Activated T-cell treated with anti-CD3 and anti-CD28 coated beads for 1 hour (primary cell): Measurements from ENCODE around the gene ACOX3.

Experiments used
- DNase-seq: peaks from one replicate; pipeline ENCODE4 v3.0.0-alpha.2; 2020; ENCODE audit warnings: low read depth

Gene ACOX3

DNA sequence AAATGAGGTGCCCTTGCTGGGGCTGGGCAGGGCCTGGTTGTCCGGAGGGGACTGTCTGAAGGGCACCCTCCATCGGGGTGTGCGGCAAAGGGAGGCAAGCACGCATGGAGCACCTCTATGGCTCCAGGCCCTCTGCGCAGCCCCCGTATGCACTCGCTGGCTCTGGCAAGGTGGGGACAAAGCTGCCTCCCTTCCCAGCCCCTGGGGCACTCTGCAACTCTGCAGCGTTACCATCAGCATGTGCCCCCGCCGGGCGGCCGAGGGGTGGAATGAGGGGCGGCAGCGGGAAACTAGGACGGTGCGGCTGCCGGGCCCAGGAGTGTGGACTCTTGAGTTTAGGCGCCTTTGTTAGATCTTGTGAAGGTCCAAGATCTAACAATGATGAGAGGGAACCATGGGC lies 26.5 kb upstream of the ACOX3 start:
- no peak for DNase-seq

DNA sequence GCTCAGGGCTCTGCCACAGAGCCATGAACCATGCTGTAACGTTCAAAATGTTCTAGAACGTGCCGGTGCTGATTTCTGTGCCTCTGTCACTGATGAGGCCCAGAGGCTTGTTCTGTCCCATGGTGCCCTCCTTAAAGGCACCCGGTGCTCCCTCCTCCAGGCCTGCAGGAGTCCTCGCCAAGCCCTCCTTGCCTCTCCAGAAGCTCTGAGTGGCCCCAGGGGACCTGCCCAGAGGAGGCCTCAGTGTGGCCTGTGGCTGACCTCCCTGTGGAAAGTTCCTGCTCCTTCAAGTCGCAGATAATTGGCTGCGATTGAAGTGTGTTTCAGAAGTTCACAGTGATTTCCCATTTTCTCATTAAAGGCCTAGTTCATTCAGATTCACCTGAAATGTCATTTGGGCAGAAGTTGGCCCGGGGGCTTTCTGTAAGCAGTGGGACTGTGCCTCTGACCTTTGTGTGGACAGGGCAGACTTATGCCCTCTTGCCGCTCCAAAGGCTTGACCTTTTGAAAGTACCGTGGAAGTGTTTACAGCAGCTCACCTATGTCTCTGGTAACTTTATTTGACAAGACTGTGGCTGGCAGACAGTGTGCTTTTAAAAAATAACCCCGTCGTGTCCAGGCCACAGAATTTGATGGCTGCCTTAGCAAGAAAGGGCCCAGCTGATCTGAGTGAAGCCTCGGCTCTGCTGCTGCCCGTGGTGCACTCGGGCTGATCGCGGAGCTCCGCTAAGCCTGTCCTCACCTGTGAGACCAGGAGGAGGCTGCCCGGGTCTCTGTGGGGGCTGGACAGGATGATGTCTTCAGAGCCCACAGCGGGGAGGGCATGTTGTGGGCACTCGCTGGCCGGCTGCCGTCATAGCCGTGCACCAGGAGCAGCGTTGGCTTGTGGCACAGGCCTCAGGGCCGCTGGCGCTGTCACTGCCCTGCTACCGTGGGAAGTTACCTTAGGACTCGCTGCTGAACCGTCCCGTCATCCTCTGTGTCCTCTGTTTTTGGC lies 25.4 kb upstream of the ACOX3 start:
- no peak for DNase-seq

DNA sequence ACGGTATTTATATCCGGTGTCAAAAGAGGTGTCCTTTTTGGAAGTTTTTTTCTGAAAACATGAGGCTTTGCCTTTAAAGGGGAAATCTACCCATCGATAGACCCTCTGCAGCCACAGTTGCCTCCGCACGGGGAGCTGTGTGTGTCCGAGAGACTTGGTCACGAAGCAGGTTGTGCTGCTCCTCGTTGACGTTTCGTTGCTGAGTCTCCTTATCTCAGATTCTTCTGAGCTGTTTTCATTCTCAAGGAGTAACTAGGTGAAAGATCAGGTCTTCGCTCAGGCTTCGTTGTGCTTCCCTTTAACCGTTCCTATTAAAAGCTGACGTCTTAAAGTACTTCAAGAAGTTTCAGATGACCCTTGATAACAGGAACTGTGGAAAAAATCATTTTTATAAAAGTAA lies 23.9 kb upstream of the ACOX3 start:
- no peak for DNase-seq

DNA sequence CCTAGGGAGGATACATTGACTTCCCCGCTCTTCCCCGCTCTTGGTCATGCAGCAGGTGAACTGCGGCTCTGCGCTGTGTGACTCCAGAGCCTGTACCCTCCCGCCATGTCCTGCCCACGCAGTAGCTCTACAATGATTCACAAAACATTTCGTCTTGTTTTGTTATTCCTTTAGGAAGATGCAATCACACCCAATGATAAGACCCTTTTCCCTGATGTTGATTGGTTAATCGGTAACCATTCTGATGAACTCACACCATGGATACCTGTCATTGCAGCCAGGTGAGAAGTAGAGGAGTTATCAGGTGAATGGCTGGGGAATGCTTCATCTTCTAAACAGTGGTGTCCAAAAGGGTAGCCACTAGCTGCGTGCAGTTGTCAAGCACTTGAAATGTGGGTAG lies 23.3 kb upstream of the ACOX3 start:
- DNase-seq, result no peak

- no peak for DNase-seq
Observed at GRCh38 chr4:8461616-8462015, 21.1 kb upstream of the ACOX3 start.

- no peak for DNase-seq
Observed at GRCh38 chr4:8461086-8461485, 20.6 kb upstream of the ACOX3 start.

DNA sequence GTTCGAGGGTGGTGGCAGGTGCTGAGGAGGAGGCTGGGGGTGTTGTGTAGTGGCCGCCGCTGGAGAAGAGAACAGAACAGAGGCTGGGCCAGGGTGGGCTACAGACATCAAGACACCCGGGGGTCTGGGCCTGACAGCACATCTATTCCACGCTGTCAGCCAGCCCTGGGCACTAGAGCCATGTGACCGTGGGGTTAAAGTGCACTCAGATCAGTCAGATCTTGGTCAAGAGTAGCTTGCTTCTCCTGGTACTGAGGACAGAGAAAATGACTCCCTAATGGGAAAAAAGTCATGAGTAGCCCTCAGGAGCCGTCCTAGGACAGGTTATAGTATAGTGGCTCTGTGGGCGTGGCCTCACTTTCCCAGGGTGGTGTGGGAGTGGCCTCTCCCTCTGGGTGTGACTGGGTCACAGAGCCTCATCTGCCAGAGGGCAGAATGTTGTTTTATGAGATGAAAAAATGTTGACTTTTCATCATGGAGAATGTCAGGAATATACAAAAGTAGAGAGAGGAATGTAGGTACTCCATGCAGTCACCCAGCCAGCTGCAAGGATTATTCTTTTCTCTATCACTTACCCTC lies 19.4 kb upstream of the ACOX3 start:
- DNase-seq, result no peak

GRCh38 chr4:8457646-8458252 lies 17.2 kb upstream of the ACOX3 start:
- DNase-seq, result no peak

DNA sequence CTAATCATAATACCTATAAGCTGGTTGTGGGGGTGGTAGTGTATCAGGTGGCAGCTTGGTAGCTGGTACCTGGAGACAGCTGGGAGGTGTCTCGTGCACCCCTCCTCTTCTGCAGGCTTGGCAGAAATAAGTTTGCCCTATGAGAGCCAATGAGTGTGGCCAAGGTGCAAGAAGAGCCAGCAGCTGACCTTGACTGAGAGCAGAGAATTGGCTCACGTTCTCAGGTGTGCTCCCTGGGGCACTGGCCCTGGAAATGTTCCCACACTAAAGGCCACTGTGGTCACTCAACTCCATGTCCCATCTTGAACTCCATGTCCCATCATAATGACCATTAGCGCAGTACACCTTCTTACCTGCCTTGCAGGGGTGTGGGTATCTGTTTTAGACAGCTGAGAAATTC lies 13.4 kb upstream of the ACOX3 start:
- DNase-seq, result no peak

GRCh38 chr4:8451440-8452182 lies 11.1 kb upstream of the ACOX3 start:
- no peak for DNase-seq

GRCh38 chr4:8446122-8446521 lies 5.6 kb upstream of the ACOX3 start:
- no peak for DNase-seq

DNA sequence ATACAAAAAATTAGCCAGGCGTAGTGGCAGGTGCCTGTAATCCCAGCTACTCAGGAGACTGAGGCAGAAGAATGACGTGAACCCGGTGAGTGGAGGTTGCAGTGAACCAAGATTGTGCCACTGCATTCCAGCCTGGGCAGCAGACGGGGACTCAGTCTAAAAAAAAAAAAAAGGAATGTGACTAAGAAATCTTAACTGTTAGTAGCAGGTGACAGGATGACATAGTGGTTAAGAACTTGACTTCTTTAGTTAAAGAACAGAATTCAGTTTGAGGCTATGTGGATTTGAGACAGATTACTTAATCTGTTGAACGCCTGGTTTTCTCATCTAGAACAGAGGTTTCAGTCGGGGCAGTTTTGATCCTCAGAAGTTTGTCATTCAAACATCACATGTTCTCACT lies 3.3 kb upstream of the ACOX3 start:
- DNase-seq, result no peak

DNA sequence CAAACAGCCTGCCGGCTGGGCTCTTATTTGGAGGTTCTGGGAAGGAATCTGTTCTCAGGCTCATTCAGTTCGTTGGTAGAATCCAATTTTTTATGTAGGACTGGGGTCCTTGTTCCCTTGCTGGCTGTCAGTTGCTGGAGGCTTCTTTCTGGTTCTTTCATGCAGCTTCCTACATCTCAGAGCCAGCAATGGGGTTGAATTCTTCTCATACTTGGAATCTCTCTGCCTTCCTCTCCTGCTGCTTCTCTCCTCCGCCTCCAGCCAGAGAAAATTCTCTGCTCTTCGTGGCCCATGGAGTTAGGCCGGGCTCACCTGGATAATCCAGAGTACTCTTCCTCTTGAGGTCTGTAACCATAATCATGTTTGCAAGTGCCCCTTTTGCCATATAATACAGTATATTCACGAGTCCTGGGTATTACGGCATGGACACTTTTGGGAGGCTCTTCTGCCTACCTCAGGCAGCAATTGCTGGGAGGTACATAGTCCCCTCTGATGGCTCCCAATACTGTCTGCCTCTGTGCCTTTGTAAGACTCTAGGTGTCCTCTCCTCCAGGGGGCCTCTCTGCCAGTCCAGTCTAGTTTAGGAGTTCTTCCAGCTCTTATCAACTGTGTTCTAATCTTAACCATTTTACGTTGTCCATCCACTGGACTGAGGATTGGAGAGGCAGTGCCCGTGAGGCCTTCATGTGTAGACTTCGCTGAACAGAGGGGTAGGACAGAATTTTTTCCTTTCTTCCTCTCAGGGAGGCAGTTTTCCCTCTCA lies 2.3 kb upstream of the ACOX3 start:
- no peak for DNase-seq

- no peak for DNase-seq
Observed at GRCh38 chr4:8441499-8442091, 1.1 kb upstream of the ACOX3 start.

- DNase-seq, result no peak
Observed at GRCh38 chr4:8439914-8440491, 520 bp downstream of the ACOX3 start.

- no peak for DNase-seq
Observed at GRCh38 chr4:8439168-8439567, 1.4 kb downstream of the ACOX3 start.

- DNase-seq, result no peak
Observed at GRCh38 chr4:8438743-8439142, 1.8 kb downstream of the ACOX3 start.

DNA sequence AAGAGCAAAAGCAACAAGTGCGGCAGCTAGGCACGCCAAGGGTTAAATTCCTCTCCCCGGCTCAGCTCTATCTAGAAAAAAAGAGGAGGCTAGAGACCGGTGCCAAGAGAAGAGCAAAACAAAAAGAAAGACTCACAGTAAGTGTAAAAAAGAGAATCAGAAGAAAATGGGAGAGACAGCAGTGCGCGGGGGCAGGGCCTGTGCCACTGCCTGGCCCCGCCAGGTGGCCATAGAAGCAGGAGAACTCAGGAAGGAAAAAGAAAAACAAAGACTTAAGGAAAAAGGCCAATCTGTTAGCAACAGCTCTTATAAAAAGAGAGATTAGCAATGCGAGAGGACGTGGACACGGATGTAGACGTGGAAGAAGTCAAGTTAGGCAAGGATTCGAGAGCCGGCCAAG lies 3.2 kb downstream of the ACOX3 start:
- no peak for DNase-seq

GRCh38 chr4:8435656-8436121 lies 4.8 kb downstream of the ACOX3 start:
- DNase-seq, result peak; percentile 3

DNA sequence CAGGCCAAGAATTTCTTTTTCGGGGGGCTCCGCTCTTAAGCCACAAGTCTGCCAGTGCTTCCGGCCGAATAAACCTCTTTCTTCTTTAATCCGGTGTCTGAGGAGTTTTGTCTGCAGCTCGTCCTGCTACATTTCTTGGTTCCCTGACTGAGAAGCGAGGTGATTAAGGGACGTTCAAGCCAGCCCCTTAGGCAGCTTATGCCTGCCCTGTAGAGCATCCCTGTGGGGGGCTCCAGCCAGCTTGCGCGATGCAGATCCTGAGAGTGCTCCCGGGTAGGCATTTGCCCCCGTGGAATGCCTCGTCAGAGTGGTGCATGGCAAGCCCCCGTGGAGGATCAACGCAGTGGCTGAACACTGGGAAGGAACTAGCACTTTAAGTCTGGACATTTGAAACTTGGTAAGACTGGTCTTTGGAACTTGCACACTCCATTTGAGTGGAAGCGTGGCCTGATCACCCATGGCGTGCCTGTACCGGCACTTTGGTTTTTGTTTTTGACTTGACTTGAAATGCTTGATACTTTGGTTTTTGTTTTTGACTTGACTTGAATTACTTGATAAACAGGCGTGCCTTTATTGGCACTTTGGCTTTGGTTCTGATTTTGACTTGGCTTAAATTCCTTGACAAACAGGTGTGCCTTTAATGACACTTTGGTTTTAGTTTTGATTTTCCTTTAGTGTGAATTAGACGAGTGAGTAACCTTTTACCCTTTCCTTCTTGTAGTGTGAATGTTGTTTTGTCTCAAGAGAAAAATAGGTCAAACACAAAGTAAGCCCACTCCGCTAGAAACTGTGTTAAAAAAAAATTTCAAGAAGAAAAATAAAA lies 6.1 kb downstream of the ACOX3 start:
- DNase-seq, result no peak
